Fibroblast of peridontal ligament (primary cell): ENCODE data around the gene POLQ.
A peak's percentile ranks its signal among the peaks of the same experiment; 100 is the strongest.
"Not testable (repeated sequence)": the region's sequence is repeated elsewhere in the genome, so short reads cannot be mapped to it uniquely, and the experiment has no call there.

Experiments
- DNase-seq: peaks from one replicate; pipeline ENCODE4 v3.0.0-alpha.2; 2010; ENCODE audit errors: extremely low read depth

The POLQ gene

GRCh38 chr3:121514496-121514895, 31.3 kb downstream of the POLQ start:
- no peak for DNase-seq

- no peak for DNase-seq
Measured at GRCh38 chr3:121508389-121508788, 37.4 kb downstream of the POLQ start.

DNA sequence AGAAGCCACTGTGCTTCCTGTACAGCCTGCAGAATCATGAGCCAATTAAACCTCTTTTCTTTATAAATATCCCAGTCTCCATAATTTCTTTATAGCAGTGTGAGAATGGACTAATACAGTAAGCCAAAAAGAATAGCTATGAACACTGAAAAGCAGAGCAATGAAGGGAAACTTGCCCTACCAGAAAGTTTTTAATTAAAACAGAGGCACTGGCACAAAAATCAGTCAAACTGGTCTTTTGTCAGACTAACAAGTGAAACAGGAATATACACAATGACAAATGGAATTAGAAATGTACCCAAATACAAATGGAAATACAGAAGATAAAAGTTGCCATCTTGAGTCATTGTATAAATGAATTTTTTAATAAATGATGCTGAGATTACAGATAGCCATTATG, 40.5 kb downstream of the POLQ start:
- no peak for DNase-seq

- DNase-seq = no peak
Measured at GRCh38 chr3:121504618-121505017, 41.2 kb downstream of the POLQ start.

DNA sequence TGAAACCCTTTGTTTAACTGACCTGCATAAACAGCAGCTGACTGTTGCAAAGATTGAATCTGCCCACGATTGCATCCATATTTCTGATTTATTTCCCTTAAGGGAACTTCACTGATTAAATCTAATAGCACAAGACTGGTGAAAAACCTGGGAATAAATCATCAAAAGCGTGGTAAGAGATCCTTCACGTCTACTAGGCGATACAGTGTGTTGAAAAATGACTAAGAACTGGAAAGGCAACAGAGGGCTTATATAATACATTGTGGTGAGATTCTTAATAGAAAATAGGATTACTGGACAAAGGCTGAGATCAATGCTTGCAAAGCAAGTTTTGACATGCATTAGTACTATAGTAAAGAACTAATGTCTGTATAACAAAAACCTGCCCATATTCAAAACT, 49.0 kb downstream of the POLQ start:
- DNase-seq = no peak

- peak; percentile 57 for DNase-seq
Measured at GRCh38 chr3:121493431-121493830, 52.4 kb downstream of the POLQ start.

GRCh38 chr3:121491683-121492320, 54.0 kb downstream of the POLQ start:
- no peak for DNase-seq

GRCh38 chr3:121490161-121490560, 55.6 kb downstream of the POLQ start:
- no peak for DNase-seq

- DNase-seq = peak; percentile 9
Measured at GRCh38 chr3:121488628-121489027, 57.2 kb downstream of the POLQ start.

- no peak for DNase-seq
Measured at GRCh38 chr3:121483290-121483689, 62.5 kb downstream of the POLQ start.

GRCh38 chr3:121482660-121483059, 63.1 kb downstream of the POLQ start:
- DNase-seq = peak; percentile 82

GRCh38 chr3:121481106-121481880, 64.5 kb downstream of the POLQ start:
- peak; percentile 55 for DNase-seq

- peak; percentile 97 for DNase-seq
Measured at GRCh38 chr3:121477589-121477988, 68.2 kb downstream of the POLQ start.

GRCh38 chr3:121473001-121473400, 72.8 kb downstream of the POLQ start:
- DNase-seq = peak; percentile 10

DNA sequence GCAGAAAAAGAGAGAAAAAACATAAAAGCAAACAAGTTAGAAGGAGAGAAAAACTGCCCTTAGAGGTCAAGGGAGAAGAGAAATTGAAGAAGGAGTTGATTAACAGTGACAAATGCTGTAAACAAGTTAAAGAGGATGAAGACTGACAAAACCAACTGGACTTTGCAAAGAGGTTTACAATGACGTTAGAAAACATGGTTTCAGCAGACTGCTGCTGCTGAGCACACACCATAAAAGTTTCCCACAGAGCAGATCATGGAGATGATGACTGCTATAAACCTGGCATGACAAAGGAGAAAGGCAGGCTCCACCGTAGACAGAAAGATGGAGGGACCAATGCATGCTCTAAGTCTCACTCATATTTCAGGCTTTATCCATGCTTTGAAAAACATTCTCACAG, 78.7 kb downstream of the POLQ start:
- no peak for DNase-seq

- no peak for DNase-seq
Measured at GRCh38 chr3:121463745-121464144, 82.0 kb downstream of the POLQ start.

- DNase-seq = no peak
Measured at GRCh38 chr3:121462565-121462964, 83.2 kb downstream of the POLQ start.

- not testable (repeated sequence) for DNase-seq
Measured at GRCh38 chr3:121451752-121452151, 94.0 kb downstream of the POLQ start.

DNA sequence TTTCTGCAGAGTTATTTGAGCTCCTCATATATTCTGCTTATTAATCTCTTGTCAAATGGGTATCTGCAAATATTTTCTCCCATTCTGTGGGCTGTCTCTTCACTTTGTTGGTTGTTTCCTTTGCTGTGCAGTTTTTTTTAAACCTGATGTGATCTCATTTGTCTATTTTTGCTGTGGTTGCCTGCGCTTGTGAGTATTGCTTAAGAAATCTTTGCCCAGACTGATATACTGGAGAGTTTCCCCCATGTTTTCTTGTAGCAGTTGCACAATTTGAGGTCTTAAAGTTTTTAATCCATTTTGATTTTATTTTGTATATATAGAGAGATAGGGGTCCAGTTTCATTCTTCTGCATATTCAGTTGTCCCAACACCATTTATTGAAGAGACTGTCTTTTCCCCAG, 102.3 kb downstream of the POLQ start:
- peak; percentile 26 for DNase-seq

- no peak for DNase-seq
Measured at GRCh38 chr3:121436641-121437040, 109.1 kb downstream of the POLQ start.

DNA sequence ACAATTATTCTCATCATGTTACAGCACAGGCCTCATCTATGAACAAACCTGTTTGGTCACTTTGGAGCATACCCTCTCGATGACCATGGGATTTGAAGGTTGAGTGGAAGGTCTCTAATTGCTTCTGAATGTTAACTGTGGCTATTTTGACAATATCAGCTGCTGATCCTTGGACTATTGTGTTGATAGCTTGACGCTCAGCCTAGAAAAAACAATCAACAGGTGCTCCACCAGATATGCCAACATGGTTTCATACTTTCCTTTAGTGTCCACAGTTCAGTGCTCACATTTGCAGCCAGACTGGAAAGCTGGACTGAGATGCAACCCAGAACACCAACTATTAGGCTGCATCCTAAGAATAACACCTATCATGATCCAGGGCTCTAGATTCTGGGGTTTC, 109.7 kb downstream of the POLQ start:
- no peak for DNase-seq

DNA sequence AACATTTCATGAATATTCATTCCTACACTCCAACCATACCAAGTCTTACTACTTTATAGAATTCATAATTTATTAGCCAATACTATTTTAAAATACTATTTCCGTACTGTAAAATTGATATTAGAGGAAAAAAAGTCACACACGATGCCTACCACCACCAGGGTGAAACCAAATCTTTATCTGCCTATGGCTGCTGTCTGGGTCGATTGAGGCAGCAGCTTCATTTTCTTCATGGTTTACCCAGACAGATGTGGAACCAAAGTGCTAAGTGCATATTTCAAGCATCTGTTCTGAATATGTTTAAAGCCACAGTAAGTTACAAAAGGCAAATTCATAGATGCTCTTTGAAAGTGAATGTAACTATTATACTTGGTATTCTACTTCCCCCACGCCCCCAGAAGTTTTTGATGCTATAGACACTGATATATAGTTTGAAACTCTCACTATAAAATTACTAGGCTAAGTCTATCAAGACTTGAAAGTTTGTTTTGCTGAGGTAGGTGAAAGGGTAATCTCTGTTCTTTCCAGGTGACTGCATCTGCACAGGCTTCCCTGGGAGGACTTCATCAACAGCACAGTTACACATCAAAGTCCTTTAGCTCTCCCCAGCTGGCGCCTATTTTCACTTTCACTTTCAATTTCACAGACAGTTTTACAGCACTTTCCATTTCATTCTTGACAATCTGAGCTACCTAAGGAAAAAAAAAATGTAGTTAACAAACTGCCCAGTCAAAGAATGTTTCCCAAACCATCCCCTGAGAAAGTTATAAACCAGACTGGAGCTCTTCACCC, 113.9 kb downstream of the POLQ start:
- DNase-seq = peak; percentile 75
